CD4-positive, alpha-beta T cell treated with Interleukin-10 for 1 hour (primary cell): ENCODE data around the gene TNN.

Experiments
- DNase-seq: peaks from one replicate; pipeline ENCODE4 v3.0.0-alpha.2; 2020

The TNN gene

GRCh38 chr1:175116210-175116798 is 48.7 kb downstream of the TNN start:
- no peak for DNase-seq

DNA sequence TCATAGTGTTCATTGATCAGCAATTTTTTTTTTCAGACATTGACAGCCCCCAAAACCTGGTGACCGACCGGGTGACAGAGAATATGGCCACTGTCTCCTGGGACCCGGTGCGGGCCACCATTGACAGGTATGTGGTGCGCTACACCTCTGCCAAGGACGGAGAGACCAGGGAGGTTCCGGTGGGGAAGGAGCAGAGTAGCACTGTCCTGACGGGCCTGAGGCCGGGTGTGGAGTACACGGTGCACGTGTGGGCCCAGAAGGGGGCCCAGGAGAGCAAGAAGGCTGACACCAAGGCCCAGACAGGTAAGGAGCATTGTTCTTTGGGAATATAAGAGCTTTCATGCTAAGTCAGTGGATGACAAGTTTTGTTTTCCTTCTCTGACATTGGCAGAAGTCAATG is 49.3 kb downstream of the TNN start:
- DNase-seq = no peak

DNA sequence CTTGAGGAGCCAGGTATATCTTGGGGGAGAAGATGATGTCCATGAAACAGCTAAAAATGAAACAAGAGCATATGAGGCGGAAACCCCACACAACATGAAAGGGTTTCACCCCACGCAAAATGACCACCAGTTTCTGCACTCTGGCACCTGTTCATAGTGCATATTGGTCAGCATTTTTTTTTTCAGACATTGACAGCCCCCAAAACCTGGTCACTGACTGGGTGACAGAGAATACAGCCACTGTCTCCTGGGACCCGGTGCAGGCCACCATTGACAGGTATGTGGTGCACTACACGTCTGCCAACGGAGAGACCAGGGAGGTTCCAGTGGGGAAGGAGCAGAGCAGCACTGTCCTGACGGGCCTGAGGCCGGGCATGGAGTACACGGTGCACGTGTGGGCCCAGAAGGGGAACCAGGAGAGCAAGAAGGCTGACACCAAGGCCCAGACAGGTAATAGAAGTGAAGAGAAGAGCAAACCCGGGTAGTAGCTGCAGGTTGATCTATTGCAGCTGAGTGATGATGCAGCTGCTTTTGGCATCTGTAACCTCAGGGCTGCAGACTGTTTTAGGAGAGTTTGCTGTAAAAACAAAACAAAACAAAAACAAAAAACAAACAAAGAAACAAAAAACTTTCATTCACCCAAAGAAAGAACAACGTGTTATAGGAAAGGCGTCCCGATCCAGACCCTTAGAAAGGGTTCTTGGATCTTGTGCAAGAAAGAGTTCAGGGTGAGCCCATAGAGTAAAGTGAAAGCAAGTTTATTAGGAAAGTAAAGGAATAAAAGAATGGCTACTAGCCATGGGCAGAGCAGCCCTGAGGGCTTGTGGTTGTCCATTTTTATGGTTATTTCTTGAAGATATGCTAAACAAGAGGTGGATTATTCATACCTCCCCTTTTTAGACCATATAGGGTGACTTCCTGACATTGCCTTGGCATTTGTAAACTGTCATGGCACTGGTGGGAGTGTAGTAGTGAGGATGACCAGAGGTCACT is 51.0 kb downstream of the TNN start:
- DNase-seq = no peak

- no peak for DNase-seq
Measured at GRCh38 chr1:175120511-175120910, 52.9 kb downstream of the TNN start.

DNA sequence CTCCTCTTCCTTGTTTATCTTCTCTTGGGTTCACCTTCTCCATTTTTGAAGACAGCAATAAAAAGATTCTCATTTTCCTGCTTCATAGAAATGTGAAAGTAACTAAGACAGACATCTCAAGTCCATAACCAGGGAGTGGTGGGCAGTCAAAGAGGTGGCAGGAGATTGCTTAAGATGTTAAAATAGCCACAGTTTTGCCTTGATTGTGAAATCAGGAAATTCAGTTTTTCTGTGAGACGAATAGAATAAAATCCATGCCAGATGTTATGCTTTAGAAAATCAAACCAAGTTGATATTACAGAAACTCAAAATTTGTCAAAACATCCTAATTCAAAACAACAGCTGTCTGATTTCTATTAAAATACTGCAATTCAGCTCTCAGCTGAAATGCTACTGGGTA is 57.2 kb downstream of the TNN start:
- no peak for DNase-seq

- DNase-seq = no peak
Measured at GRCh38 chr1:175126347-175126746, 58.7 kb downstream of the TNN start.

GRCh38 chr1:175127565-175127964 is 59.9 kb downstream of the TNN start:
- DNase-seq = no peak

DNA sequence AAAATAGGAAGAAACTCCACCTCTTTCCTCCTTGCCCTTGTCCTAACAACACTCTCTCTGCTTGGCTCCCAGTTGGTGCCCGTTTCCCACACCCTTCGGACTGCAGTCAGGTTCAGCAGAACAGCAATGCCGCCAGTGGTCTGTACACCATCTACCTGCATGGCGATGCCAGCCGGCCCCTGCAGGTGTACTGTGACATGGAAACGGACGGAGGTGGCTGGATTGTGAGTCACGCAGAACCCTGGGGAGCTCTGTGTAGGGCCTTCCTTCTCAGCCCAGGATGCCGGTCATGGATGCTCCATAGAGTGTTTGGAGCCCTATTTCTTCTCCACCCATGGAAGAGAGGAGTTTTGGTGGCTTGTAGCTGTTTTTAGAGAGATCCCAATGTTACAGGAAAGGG is 60.9 kb downstream of the TNN start:
- no peak for DNase-seq

GRCh38 chr1:175129182-175129581 is 61.5 kb downstream of the TNN start:
- no peak for DNase-seq

DNA sequence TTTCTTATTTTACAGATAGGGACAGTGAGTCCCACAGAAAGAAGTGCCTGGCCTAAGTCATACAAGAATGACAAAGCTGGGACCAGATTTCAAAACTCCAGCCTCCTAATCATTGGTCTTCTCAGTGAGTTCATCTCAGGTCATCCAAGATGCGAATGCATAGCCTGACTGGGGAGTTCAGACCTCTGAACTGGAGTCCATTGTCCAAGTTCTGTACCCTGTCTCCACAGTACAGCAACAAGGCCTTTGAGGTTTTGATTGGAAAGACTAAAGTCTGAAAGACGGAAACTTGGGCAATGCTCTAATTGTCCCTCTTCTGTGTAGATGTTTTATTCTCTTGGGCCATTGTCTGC is 62.0 kb downstream of the TNN start:
- DNase-seq = no peak

GRCh38 chr1:175129997-175130648 is 62.5 kb downstream of the TNN start:
- no peak for DNase-seq

GRCh38 chr1:175130649-175131045 is 63.0 kb downstream of the TNN start:
- DNase-seq = no peak

GRCh38 chr1:175131095-175131494 is 63.5 kb downstream of the TNN start:
- DNase-seq = no peak

DNA sequence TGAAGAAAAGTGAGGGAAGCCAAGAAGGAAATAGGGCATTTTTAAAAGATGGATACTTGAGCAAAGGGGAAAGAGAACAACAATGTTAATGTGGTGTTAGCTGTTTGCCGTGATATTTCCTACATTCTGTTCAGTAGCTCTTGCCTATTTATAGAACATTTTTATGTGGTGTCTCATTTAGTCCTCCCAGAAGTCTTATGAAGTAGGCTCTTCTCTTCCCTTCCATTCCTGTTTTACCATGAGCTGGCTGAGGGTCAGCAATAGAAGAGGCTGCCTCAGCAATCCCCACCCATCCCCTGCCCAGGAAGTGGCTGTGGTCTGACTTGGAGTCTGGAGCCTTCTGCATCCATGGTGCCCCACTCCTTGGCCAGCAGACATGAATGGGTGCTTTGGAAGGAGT is 64.8 kb downstream of the TNN start:
- DNase-seq = no peak

DNA sequence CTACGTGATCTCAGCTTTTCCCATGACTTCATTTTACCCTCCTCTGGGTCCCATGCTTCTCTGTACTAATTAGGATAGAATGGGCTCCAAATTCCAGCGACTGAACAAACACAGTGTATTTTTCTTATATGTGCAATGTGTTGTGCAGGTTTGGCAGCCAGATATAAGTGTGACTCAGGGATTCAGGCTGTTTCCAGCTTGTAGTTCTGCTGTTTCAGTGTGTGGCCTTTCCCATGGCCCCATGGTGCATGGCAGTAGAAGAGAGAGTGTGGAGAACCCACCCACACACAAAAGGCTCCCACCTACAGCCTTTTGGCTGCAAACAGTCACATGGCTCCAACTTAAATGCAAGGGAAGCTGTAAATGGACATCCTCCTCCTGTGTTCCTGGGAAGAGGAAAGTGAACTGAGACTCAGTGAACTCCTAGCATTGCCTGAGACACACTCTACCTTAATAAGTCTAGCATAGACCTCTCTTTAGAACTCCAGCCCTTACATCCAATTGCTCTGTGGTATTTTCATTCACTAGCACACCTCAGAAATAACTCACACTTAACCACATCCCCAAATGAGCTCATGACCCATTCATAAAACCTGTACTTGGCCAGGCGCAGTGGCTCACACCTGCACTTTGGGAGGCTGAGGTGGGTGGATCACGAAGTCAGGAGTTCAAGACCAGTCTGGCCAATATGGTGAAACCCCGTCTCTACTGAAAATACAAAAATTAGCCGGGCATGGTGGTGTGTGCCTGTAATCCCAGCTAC is 66.2 kb downstream of the TNN start:
- no peak for DNase-seq

- no peak for DNase-seq
Measured at GRCh38 chr1:175134500-175134899, 66.9 kb downstream of the TNN start.

- DNase-seq = no peak
Measured at GRCh38 chr1:175136246-175136645, 68.6 kb downstream of the TNN start.

GRCh38 chr1:175137369-175137768 is 69.7 kb downstream of the TNN start:
- DNase-seq = no peak

DNA sequence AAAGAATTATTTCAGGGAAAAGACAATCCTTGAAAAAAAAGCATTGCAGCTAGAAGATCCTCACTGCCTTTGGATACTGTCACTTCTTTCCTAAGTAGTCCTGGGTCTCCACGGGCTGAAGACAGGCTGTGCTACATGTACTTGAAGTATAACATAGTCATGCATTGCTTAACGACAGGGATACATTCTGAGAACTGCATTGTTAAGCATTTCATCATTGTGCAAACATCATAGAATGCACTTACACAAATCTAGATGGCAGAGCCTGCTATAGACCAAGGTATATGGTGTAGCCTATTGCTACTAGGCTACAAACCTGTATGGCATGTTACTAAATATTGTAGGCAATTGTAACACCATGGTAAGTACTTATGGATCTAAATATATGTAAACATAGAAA is 70.9 kb downstream of the TNN start:
- no peak for DNase-seq

- DNase-seq = no peak
Measured at GRCh38 chr1:175145899-175146528, 78.4 kb downstream of the TNN start.

GRCh38 chr1:175146529-175147213 is 79.0 kb downstream of the TNN start:
- DNase-seq = peak; percentile 61

DNA sequence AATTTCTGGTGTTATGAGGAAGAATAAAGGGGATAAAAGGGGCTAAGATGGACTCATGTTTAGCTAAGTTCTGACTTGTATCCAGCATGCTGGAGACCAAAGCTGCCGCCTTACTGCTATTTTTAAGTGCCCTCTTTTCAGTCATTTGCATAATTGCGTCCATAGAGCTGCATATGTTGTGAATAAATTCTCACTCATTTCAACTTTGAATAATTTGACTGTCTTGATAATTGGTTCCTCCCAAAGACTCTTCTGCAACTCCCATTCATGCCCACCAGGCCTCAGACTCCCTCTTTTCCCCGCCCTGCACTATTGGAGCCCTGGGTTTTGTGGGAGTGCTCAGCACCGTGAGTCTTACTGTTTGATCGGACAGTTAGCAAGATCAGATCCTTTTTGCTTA is 79.9 kb downstream of the TNN start:
- no peak for DNase-seq
